ENCODE data around the gene SULT4A1. TPM values are rescaled to one million over a fixed set of nuclear protein-coding genes. Genes with fewer than 3 reads are reported as not detected.

Gene SULT4A1
- total RNA-seq, 4 donors from 2014 or later = 0.34 to 0.47 TPM; not detected in 2

DNA sequence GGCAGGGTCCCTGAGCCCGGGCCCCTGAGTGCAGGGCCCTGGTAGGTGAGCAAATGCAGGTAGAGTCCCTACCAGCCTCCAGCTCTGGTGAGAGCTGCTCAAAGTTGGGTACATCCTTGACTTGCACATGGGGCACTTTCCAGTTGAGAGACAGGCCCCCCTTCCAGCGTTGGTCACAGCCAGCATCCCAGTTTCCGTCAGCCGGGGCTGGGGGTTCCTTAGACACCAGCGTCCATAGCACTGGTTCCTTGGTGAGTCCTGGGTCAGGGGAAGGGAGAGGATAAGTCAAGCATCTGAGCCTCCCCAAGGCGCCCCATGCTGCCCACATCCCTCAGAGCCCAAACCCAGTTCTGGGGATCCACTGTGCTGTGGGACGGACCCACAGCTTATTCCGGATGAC lies 23.9 kb upstream of the SULT4A1 start:
- H3K27ac ChIP-seq = no peak overlapping the region
- TF ChIP-seq, protein P1, sequence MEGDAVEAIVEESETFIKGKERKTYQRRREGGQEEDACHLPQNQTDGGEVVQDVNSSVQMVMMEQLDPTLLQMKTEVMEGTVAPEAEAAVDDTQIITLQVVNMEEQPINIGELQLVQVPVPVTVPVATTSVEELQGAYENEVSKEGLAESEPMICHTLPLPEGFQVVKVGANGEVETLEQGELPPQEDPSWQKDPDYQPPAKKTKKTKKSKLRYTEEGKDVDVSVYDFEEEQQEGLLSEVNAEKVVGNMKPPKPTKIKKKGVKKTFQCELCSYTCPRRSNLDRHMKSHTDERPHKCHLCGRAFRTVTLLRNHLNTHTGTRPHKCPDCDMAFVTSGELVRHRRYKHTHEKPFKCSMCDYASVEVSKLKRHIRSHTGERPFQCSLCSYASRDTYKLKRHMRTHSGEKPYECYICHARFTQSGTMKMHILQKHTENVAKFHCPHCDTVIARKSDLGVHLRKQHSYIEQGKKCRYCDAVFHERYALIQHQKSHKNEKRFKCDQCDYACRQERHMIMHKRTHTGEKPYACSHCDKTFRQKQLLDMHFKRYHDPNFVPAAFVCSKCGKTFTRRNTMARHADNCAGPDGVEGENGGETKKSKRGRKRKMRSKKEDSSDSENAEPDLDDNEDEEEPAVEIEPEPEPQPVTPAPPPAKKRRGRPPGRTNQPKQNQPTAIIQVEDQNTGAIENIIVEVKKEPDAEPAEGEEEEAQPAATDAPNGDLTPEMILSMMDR (IDR thresholded peaks at IDR 0.05) = no peak
- no peak for TF ChIP-seq EP300 (IDR thresholded peaks at IDR 0.05)
- no peak for TF ChIP-seq POLR2AphosphoS5 (IDR thresholded peaks at IDR 0.05)
- no peak for TF ChIP-seq POLR2A (IDR thresholded peaks at IDR 0.05)
- H3K27me3 ChIP-seq = peaks cover 83% of the 10 kb centered on the region
- H3K9me3 ChIP-seq = no peaks in the 10 kb centered on the region
- WGBS = 59% methylated on average over 5 of the region's 8 CpGs
- no peak overlapping the region for H3K4me3 ChIP-seq
- H3K36me3 ChIP-seq = no peaks in the 10 kb centered on the region
- peaks cover 3% of the 10 kb centered on the region for H3K4me1 ChIP-seq
- no peak for DNase-seq (ENCODE audit: low spot score in 2 of 2)

DNA sequence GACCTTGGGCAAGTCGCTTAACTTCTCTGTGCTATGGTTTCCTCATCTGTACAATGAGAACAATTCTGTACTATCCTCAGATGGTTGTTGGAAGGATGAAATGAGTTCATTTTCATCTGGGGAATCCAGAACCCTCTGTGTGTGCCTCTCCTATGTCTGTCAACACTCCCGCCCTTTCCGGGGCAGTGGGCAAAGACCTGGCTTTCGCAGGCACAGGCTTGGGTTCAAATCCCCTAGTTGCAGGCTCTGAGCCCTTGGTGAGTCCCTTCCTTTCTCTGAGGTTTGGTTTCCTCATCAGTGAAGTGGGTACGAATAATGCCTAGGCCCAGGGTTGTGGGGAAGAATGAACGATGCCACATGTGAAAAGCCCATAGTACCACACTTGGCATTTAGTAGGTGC lies 23.5 kb upstream of the SULT4A1 start:
- H3K4me1 ChIP-seq = no peaks in the 10 kb centered on the region
- no peak overlapping the region for H3K27ac ChIP-seq
- no peak for DNase-seq (ENCODE audit: low spot score in 2 of 2)
- no peaks in the 10 kb centered on the region for H3K9me3 ChIP-seq
- H3K36me3 ChIP-seq = no peaks in the 10 kb centered on the region
- TF ChIP-seq POLR2A (IDR thresholded peaks at IDR 0.05) (no peak), EP300 (IDR thresholded peaks at IDR 0.05) (no peak), POLR2AphosphoS5 (IDR thresholded peaks at IDR 0.05) (no peak)
- TF ChIP-seq, protein P1 (IDR thresholded peaks at IDR 0.05) = no peak
- WGBS = 94% methylated on average over 6 of the region's 6 CpGs
- H3K27me3 ChIP-seq = peaks cover 83% of the 10 kb centered on the region
- no peak overlapping the region for H3K4me3 ChIP-seq

DNA sequence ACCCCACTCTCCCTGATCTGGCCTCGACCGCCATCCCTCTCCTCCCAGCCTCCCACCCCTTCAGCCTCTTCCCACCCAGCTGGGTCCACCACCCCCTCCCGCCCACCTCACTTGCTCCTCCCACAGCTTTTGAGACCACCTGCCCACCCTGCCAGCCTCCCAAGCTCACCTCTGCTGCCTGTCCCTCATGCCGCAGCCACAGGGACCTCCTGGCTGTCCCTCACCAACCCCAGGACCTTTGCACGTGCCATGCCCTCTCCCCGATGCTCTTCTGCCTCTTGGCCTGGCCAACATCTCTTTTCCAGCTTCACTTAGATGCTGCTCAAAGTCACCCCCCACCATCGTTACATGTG lies 23.0 kb upstream of the SULT4A1 start:
- no peak overlapping the region for H3K4me3 ChIP-seq
- no peaks in the 10 kb centered on the region for H3K9me3 ChIP-seq
- WGBS = 67% methylated on average over 7 of the region's 7 CpGs
- DNase-seq (ENCODE audit: low spot score in 2 of 2) = no peak
- TF ChIP-seq POLR2A (IDR thresholded peaks at IDR 0.05) (no peak), POLR2AphosphoS5 (IDR thresholded peaks at IDR 0.05) (no peak), EP300 (IDR thresholded peaks at IDR 0.05) (no peak)
- TF ChIP-seq, protein P1 (IDR thresholded peaks at IDR 0.05) = no peak
- H3K4me1 ChIP-seq = no peaks in the 10 kb centered on the region
- H3K27me3 ChIP-seq = peaks cover 83% of the 10 kb centered on the region
- no peaks in the 10 kb centered on the region for H3K36me3 ChIP-seq
- H3K27ac ChIP-seq = no peak overlapping the region

DNA sequence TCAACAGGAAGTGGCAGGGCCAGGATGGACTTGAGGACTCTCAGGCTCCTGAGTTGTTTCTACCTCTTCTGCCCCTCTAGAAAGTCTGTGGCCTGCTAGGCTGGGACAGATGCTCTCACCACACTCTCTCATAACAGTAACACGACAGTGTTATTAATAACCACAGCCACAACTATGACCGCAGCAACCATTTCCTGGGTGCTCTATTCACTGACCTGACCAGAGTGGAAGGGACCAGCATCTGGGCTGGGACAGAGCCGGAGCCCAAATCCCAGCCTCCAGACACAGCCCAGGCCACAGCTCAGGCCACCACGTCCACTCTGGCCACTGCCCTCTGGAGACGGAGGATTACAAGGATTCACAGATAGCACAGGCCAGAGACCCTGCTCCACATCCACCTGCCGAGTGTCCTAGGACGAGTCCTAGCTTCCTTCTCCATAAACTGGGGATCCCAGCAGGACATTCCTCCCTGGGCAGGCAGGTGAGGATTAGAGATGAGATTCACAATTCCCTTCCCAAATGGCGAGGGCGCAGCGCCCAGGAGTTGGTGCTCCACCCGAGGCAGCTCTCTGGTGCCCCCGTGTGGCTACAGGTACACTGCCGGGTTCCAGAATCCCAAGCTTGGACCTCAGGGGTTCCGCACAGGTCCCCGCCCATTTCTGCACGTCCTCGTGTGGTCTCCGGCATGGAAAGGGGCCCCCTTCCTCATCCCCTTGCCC lies 22.4 kb upstream of the SULT4A1 start:
- no peaks in the 10 kb centered on the region for H3K9me3 ChIP-seq
- H3K4me1 ChIP-seq = no peaks in the 10 kb centered on the region

DNA sequence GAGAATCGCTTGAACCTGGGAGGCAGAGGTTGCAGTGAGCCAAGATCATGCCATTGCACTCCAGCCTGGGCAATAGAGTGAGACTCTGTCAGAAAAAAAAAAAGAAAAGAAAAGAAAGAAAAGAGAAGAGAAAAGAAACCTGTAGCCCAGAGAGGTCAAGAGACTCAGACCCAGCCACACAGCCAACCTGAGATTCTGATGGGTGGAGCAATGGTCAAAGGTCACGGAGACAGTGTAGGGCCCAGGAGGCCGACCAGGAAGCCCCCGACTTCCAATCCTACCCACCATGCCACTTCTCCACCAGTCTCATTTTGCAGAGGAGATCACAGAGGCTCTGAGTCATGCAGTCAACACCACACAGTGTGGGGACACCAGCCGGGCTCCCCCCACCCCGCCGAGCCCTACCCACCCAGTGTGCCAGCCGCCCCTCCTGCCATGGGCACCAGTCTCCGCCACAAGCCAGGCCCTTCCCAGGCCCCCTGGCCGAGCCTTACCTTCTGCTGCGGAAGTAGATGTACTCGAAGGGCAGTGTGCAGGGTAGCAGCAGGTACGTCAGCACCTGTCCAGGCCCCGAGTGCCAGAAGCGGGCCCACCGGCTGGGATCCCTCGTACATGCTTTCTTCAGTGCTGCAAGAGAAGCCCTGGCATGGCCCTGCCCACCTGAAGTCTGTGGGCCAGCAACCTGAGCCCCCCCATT lies 21.6 kb upstream of the SULT4A1 start:
- Histone ChIP-seq H3K36me3 (no peaks in the 10 kb centered on the region), H3K27me3 (peaks cover 78% of the 10 kb centered on the region), H3K27ac (no peak overlapping the region), H3K4me3 (no peak overlapping the region), H3K9me3 (no peaks in the 10 kb centered on the region), H3K4me1 (no peaks in the 10 kb centered on the region)
- TF ChIP-seq POLR2A (IDR thresholded peaks at IDR 0.05) (no peak), POLR2AphosphoS5 (IDR thresholded peaks at IDR 0.05) (no peak), EP300 (IDR thresholded peaks at IDR 0.05) (no peak)
- TF ChIP-seq, protein P1 (IDR thresholded peaks at IDR 0.05) = no peak
- WGBS = 85% methylated on average over 10 of the region's 17 CpGs
- no peak for DNase-seq (ENCODE audit: low spot score in 2 of 2)

More for the DNA sequence above, 22.4 kb upstream of the SULT4A1 start:
- TF ChIP-seq, protein P1 (IDR thresholded peaks at IDR 0.05) = peak; percentile 39 to 82
- TF ChIP-seq EP300 (IDR thresholded peaks at IDR 0.05) = no peak
- no peak overlapping the region for H3K27ac ChIP-seq
- WGBS = 32% methylated on average over 12 of the region's 18 CpGs
- H3K27me3 ChIP-seq = peaks cover 82% of the 10 kb centered on the region
- H3K4me3 ChIP-seq = no peak overlapping the region
- DNase-seq (ENCODE audit: low spot score in 2 of 2) = no peak
- H3K36me3 ChIP-seq = no peaks in the 10 kb centered on the region
